Effector CD8-positive, alpha-beta T cell (primary cell): ENCODE data around the gene DENR.
"Not testable (repeated sequence)": the region's sequence is repeated elsewhere in the genome, so short reads cannot be mapped to it uniquely, and the experiment has no call there.

ENCODE experiments used
- DNase-seq: peaks from one replicate; lab custom pipeline; 2025; lab: John Stamatoyannopoulos, UW

The DENR gene

GRCh38 chr12:122740351-122740750, 12.3 kb upstream of the DENR start:
- DNase-seq = no peak

DNA sequence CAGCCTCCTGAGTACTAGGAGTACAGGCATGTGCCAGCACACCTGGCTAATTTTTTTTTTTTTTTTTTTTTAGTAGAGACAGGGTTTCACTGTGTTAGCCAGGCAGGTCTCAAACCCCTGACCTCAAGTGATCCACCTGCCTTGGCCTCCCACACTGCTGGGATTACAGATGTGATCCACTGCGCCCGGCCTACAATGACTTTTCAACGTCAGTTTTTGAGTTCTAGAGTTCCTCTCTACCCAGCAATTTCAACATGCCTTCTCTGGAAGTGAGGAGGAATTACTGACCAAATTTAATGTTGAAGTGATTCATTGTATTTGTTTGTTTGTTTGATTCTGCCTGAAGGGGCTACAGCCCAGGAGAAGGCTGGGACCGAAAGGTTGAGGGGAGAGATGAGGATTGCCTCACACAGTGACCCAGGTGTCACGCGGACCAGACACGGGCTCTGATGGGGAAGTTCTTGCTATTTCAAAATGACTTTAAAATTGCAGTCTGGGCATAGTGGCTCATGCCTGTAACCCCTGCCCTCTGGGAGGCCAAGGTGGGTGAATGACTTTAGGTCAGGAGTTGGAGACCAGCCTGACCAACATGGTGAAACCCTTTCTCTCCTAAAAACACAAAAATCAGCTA, 8.6 kb upstream of the DENR start:
- DNase-seq = no peak

GRCh38 chr12:122747224-122748135, 5.1 kb upstream of the DENR start:
- DNase-seq = no peak

DNA sequence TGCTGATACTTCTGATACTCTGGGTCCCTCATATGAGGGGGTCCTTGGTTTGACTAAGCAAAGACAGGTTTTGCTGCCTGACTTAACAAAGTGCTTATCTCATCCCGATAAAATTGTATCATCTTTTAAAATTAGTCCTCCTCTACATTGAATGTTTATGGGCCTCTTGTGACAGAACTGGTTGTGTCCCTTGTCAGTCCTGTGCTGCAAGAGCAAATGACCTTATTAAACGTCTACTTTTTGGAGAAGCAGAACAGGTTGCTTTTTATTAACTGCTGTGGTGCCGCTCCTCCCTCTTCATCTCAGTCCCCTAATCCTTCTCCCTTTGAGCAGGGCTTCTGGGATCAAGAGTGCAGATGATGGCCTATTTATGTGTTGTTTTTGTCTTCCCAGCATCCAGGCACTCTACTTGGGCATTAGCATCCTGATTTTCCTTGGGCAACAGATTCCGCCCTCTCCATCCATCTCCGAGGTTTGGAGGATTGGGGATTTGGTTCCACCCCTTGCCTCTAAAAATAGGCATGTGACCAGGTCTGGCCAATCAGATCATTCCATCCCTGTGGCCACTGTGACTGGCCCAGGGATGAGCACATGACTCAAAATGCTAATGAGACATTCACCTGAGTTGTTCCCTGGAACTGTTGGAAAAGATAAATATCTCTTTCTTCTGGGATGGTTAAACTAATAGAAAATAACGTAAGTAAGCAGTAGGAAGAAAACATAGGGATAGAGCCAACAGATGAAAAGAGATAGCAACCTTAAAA, 2.9 kb upstream of the DENR start:
- DNase-seq = no peak

- not testable (repeated sequence) for DNase-seq
Measured at GRCh38 chr12:122750781-122751515, 1.7 kb upstream of the DENR start.

GRCh38 chr12:122753319-122753650, 661 bp downstream of the DENR start:
- no peak for DNase-seq

DNA sequence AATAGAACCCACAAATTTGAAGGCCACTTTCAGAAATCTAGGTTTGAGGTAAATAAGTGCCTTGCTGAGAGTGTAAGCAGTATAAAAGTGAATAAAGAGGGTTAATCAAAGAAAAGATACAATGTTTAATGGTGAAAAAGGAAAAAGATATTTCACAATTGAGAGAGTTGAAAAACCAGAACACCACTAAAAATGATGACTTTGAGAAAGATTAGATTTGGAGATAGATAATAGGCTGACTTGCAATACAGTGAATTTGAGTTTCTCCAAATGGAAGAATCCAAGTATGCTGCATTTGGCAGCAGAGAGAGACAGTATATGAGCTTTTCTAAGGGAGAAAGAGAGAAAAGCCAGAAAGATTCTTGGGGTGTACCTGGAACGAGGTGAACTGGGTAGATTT, 2.2 kb downstream of the DENR start:
- DNase-seq = no peak

DNA sequence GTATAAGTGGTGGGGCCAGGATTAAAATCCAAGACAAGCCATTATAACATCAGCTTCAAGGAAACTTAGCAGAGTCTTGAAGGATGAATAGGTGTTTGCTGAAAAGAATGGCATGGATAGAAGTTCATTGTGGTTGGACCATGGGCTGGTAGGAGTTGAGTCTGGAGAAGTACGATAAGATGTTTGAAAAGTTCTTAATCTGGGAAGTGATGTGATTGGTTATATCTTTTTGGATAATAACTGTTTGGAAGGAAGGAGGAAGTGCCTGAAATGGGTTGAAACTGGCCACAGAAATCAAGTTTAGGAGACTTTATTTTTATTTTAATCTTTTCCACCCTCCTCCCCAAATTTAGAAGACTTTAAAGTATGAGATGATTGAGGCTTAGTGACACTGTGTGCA, 4.9 kb downstream of the DENR start:
- no peak for DNase-seq

DNA sequence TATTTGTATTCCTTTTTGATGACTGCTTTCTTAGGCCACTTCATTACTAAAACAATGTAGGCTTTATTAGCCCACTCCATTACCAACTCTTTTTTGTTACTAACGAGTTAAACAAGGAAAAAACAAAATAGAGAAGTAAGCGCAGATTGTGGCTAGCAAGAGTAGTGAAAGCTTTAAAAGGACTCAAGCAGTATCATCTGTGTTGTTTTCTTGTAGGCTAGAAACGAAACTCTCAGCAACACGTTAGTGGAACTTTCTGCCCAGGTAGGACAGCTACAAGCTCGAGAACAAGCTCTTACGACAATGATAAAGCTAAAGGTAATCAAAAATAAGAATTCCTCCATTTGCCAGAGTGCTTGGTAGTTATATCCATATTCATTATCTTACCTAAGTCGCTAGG, 32.9 kb downstream of the DENR start:
- DNase-seq = no peak

GRCh38 chr12:122788387-122788786, 35.8 kb downstream of the DENR start:
- DNase-seq = no peak

DNA sequence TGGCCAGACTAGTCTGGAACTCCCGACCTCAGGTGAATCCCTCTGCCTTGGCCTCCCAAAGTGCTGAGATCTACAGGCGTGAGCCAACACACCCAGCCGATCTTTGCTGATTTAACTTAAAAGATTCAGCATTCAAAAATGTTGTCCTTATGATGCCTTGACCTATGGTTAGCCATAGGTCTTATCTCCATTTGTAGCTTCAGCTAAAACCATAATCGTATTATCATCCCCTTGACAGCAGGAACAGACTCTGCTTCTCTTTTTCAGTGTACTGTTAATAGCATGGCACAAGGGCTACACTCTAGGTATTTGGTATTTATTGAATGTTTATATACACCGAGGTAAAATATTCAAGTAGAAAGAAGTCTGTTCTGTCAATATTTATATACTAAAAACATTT, 37.0 kb downstream of the DENR start:
- DNase-seq = no peak

- no peak for DNase-seq
Measured at GRCh38 chr12:122790393-122791075, 37.9 kb downstream of the DENR start.

- no peak for DNase-seq
Measured at GRCh38 chr12:122793685-122794106, 41.1 kb downstream of the DENR start.

DNA sequence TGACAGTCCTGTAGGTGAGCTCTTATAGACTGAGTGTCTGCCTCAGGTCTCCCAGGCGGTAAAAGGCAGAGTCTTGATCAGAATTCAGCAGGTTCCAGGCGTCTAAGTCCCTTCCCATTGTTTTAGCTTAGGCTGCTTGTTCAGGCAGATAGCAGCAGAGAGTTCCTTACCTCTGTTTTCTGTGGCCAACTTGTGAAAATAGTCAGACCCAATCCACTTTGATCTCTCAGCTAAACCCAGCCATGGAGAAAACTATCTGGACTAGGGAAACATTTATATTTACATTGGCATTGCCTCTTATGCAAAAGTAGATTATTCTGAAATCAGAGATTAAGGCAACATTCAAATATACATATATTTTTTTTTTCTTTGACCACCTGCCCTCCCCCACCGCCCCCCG, 43.2 kb downstream of the DENR start:
- no peak for DNase-seq

DNA sequence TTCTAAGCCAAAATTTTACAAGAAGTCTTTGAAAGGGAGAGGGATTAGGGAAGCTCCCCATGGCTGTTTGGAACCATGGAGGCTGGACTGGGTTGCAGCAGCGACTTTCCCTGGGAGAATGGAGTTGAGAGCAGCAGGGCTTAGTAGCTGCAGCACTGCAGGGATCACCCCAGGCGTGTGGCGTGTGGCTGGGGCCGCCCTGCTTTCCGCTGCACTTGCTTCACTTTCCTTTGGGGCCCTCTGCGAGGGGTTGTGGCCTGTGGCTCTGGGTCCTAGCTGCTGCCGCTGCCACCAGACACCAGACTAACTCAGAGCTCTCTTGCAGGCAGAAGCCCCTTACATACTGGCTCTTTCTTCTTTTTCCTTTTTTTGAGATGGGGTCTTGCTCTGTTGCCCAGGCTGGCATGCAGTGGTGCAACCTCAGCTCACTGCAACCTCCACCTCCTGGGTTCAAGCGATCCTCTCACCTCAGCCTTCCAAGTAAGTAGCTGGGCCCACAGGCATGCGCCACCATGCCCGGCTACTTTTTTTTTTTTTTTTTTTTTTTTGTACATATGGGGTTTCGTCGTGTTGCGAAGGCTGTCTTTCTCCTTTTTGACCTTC, 47.1 kb downstream of the DENR start:
- no peak for DNase-seq

DNA sequence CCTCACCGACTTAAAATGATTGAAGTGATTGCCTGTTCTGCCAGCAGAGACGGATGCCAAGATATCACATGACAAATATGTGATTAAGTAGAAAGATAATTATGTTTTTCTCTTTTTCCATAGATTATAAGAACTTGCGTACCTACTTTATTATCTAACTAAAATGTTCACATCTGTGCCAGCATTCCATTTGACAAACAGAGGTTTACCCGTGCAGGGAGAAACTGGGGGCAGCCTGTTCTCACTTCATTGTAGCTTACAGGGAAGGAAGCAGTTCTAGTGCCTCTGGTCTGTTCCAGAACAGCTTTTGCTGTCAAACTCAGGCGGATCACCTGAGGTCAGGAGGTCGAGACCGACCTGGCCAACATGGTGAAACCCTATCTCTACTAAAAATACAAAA, 51.3 kb downstream of the DENR start:
- DNase-seq = no peak

DNA sequence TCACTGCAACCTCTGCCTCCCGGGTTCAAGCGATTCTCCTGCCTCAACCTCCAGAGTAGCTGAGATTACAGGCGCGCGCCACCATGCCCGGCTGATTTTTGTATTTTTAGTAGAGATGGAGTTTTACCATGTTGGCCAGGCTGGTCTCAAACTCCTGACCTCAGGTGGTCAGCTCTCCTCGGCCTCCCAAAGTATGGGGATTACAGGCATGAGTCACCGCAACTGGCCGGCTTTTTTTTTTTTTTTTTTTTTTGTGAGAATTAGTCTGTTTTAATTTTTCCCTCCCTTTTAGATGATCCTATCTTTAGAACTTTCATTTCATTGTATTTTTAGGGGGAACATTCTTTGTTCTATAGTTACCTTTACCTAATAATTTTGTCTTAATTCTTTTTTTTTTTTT, 52.3 kb downstream of the DENR start:
- not testable (repeated sequence) for DNase-seq

DNA sequence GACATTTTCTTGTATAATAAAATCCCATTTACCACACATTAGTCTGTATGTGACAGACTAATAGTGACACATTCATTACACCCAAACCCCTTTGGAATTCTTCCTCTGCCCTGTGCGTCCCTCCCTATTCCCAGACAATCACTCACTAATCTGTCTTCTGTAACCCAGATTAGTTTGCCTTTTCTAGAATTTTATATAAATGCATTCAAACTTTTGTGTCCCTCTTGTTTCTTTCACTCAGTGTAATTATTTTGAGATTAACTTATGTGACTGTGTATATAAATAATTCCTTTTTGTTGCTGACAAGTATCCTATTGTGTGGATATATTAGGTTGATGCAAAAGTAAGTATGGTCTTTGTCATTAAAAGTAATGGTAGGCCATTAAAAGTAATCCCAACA, 55.0 kb downstream of the DENR start:
- no peak for DNase-seq

DNA sequence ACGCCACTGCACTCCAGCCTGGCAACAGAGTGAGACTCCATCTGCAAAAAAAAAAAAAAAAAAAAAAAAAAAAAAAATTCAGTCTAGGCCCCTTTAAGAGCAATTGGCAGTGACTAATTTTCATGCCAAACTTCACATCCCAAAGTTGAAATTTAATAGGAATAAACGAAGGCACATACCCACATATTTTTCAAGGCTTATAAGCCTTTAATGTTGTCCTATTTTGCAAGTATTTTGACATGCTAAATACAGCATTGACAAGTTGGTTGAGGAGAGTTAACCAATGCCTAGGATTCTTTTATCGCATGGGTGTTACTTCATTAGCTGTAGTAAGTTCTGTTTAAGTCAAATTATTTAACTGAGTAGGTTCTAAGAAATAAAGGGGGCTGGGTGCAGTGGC, 59.2 kb downstream of the DENR start:
- DNase-seq = no peak

DNA sequence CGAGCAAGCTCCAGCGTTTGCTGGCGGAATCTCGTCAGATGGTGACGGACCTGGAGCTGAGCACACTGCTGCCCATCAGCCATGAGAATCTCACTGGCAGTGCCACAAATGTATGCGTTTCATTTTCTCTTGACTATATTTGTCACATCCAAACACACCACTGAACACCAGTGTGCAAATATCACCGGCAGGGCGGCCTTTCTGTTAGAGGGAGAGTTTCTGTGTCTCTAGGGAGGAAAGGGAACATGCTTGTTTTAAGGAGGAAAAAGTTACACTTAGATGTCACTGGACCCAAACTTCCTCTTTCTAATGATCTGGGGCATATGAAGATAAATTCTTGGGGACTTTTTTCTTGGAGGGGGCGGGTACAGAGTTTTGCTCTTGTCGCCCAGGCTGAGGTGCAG, 60.7 kb downstream of the DENR start:
- DNase-seq = no peak

DNA sequence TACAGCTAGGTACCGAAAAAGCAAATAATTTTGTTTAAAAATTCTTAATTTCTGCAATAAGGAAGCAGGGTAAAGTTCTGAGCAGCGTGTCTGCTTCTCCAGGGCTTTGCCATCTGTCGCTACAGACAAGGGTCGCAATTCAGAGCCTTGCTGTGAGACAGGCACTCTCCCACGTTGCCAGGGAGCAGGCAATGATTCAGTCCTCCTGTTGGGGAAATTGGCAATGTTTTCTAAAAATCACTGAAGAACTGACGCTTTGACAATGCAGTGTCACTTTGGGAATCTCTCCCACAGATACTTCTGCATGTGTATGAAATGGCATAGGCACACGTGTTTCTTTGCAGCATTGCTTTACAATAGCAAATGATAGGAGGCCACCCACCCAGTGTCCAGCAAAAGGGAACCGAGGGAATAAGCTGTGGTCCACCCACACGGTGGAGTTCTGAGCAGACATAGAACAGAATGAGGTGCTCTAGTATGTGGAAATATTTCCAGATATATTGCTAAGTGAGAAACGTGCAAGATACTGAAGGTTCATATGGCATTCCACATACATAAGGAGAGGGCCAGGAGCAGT, 66.7 kb downstream of the DENR start:
- DNase-seq = no peak
